Suprapubic skin (tissue), 4 donors: ENCODE results near the gene PFKP. TPM values are rescaled to one million over a fixed set of nuclear protein-coding genes. Genes with fewer than 3 reads are reported as not detected.

Experiments used
- DNase-seq, 2 donors: peaks; one replicate each; pipeline ENCODE4 v3.0.0-alpha.2; 2019; ENCODE audit warnings: low spot score in 2 of 2
- H3K27ac ChIP-seq: fragments of 200-600 bp; sonication (generic); one replicate; pipeline ENCODE4 v1.5.1; 2019
- H3K27me3 ChIP-seq: fragments of 200-600 bp; sonication (generic); one replicate; pipeline ENCODE4 v1.5.1; 2019
- H3K36me3 ChIP-seq: fragments of 200-600 bp; sonication (generic); one replicate; pipeline ENCODE4 v1.5.1; 2019
- H3K4me1 ChIP-seq: fragments of 200-600 bp; sonication (generic); one replicate; pipeline ENCODE4 v1.5.1; 2019
- H3K4me3 ChIP-seq: fragments of 200-600 bp; sonication (generic); one replicate; pipeline ENCODE4 v1.5.1; 2019; ENCODE audit warnings: mild to moderate bottlenecking
- H3K9me3 ChIP-seq: fragments of 200-600 bp; sonication (generic); one replicate; pipeline ENCODE4 v1.5.1; 2019
- CTCF ChIP-seq, 2 donors: fragments of 200-600 bp in 1 of 2; fragments of 450-650 bp in 1 of 2; sonication (generic) in 1 of 2; IDR thresholded peaks; one replicate each; pipeline ENCODE4 v1.5.1; 2016 to 2019; ENCODE audit warnings: antibody characterized with exemption in 2 of 2, mild to moderate bottlenecking in 1 of 2, moderate library complexity in 1 of 2
- EP300 ChIP-seq: sonication (generic); formaldehyde crosslinking; IDR thresholded peaks from one replicate; pipeline ENCODE4 v1.6.1; 2017; ENCODE audit warnings: antibody characterized with exemption
- POLR2A ChIP-seq, 2 donors: fragments of 450-650 bp; IDR thresholded peaks; one replicate each; pipeline ENCODE4 v1.6.1; 2017; ENCODE audit warnings: antibody characterized with exemption in 2 of 2, mild to moderate bottlenecking in 2 of 2, moderate library complexity in 2 of 2
- POLR2AphosphoS5 ChIP-seq, 3 donors: sonication (generic); formaldehyde crosslinking; IDR thresholded peaks; one replicate each; pipeline ENCODE4 v1.6.1; 2017; ENCODE audit warnings: antibody characterized with exemption in 3 of 3
- WGBS: methylation state at CpG from one replicate; pipeline ENCODE4 v1.1.5; 2018; 5-methylcytosine and 5-hydroxymethylcytosine counted together
- total RNA-seq, 4 donors: library from RNA; depleted of rRNA; stranded (reverse); fragments of >200 nt; gene quantifications; one replicate each; pipeline ENCODE4 v1.1.0, GENCODE V29; 2016

Gene PFKP
- total RNA-seq, 4 donors from 2014 or later, result 36.7 to 58.9 (median 44.7) TPM

DNA sequence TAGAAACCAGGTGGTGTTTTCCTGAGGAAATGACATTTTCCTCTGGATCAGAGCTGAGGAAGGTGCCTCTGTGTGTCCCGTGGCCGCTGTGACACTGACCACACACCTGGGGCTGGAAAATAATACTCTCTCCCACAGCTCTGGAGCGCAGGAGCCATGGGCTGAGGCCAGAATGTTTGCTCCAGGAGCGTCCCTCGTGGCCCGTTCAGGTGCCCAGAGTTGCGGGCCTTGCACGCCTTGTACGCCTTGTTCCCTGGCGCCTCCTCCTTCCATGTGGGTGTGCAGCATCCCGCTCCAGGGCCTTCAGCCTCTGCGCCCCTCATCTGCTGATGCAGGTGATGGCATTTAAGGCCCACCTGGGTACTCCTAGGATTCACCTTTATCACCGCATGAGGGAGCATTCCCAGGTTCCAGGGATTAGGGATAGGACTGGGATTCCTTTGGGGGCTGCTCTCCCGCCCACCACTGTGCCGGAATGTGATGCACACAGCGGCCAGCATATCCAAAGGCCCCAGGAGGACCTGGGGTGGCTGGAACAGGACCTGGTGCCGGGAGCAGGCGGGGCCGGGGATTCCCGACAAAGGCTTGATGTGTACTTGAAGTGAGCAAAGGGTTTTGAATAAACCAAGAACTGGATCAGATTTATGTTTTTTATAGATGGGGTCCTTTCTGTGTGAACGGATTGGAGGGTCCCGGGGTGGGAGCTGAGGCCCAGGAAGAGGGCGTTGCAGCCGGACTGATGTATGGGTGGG lies 61.2 kb downstream of the PFKP start:
- peaks cover 14% of the 10 kb centered on the region for H3K4me1 ChIP-seq
- no peak overlapping the region for H3K4me3 ChIP-seq
- no peak for DNase-seq
- 91% methylated on average over 23 of the region's 24 CpGs for WGBS
- TF ChIP-seq CTCF (IDR thresholded peaks at IDR 0.05) (no peak), EP300 (no peak), POLR2A (IDR thresholded peaks at IDR 0.05) (no peak), POLR2AphosphoS5 (IDR thresholded peaks at IDR 0.05) (no peak)
- no peak overlapping the region for H3K27ac ChIP-seq
- no peaks in the 10 kb centered on the region for H3K9me3 ChIP-seq
- no peaks in the 10 kb centered on the region for H3K27me3 ChIP-seq
- H3K36me3 ChIP-seq, result peaks cover 52% of the 10 kb centered on the region

GRCh38 chr10:3129581-3130340 lies 62.4 kb downstream of the PFKP start:
- Histone ChIP-seq H3K4me3 (no peak overlapping the region), H3K27ac (no peak overlapping the region), H3K36me3 (peaks cover 53% of the 10 kb centered on the region), H3K4me1 (peaks cover 14% of the 10 kb centered on the region), H3K27me3 (no peaks in the 10 kb centered on the region), H3K9me3 (no peaks in the 10 kb centered on the region)
- no peak for DNase-seq
- TF ChIP-seq EP300, result no peak
- no peak for TF ChIP-seq POLR2AphosphoS5 (IDR thresholded peaks at IDR 0.05)
- no peak for TF ChIP-seq POLR2A (IDR thresholded peaks at IDR 0.05)
- no peak for TF ChIP-seq CTCF (IDR thresholded peaks at IDR 0.05)
- 98% methylated on average over 14 of the region's 40 CpGs for WGBS

DNA sequence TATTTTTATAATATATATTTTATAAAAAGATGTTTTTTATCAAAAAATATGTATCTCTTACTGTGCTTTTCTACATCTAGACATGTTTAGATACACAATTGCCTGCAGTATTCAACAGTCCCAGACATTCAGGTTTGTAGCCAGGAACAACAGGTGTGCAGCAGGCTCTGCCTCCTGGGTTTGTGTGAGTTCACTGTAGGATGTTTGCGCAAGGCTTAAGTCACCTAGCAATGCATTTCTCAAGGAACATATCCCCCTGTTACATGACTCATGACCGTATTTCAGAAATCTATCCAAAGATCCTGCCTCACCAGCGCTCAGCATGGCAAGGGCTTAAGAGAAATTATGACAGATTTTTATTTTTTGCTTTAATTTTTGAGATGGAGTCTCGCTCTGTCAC lies 63.8 kb downstream of the PFKP start:
- H3K4me1 ChIP-seq, result peaks cover 14% of the 10 kb centered on the region
- H3K27ac ChIP-seq, result no peak overlapping the region
- TF ChIP-seq CTCF (IDR thresholded peaks at IDR 0.05), result no peak
- TF ChIP-seq POLR2A (IDR thresholded peaks at IDR 0.05), result no peak
- no peak for TF ChIP-seq POLR2AphosphoS5 (IDR thresholded peaks at IDR 0.05)
- TF ChIP-seq EP300, result no peak
- WGBS, result 84% methylated on average over 4 of the region's 4 CpGs
- peaks cover 59% of the 10 kb centered on the region for H3K36me3 ChIP-seq
- H3K27me3 ChIP-seq, result no peaks in the 10 kb centered on the region
- H3K9me3 ChIP-seq, result no peaks in the 10 kb centered on the region
- no peak overlapping the region for H3K4me3 ChIP-seq
- DNase-seq, result no peak

- no peak for TF ChIP-seq EP300
- TF ChIP-seq POLR2A (IDR thresholded peaks at IDR 0.05), result no peak
- TF ChIP-seq POLR2AphosphoS5 (IDR thresholded peaks at IDR 0.05), result no peak
- TF ChIP-seq CTCF (IDR thresholded peaks at IDR 0.05), result no peak
- Histone ChIP-seq H3K9me3 (no peaks in the 10 kb centered on the region), H3K27me3 (no peaks in the 10 kb centered on the region), H3K4me1 (peaks cover 3% of the 10 kb centered on the region), H3K36me3 (peaks cover 70% of the 10 kb centered on the region), H3K27ac (no peak overlapping the region), H3K4me3 (no peak overlapping the region)
- DNase-seq, result no peak
- WGBS, result 95% methylated on average over 22 of the region's 22 CpGs
These were observed 65.0 kb downstream of the PFKP start for GRCh38 chr10:3132036-3133025.
